Endothelial cell (in vitro differentiated cells): Measurements from ENCODE around the gene DBT. TPM values are rescaled to one million over a fixed set of nuclear protein-coding genes. Genes with fewer than 3 reads are reported as not detected.

Source experiments
- DNase-seq: peaks from one replicate; pipeline ENCODE4 v3.0.0; 2021; ENCODE audit warnings: low spot score
- H3K27ac Mint-ChIP-seq: one replicate; pipeline ENCODE4 v1.8.0; 2021; ENCODE audit warnings: mixed read lengths, inconsistent platforms; ENCODE audit not compliant: unreplicated experiment
- H3K27me3 Mint-ChIP-seq: one replicate; pipeline ENCODE4 v1.8.0; 2021; ENCODE audit warnings: mild to moderate bottlenecking, moderate library complexity, mixed read lengths, inconsistent platforms; ENCODE audit not compliant: unreplicated experiment
- H3K36me3 Mint-ChIP-seq: one replicate; pipeline ENCODE4 v1.8.0; 2021; ENCODE audit warnings: mild to moderate bottlenecking, low read depth, mixed read lengths, inconsistent platforms; ENCODE audit not compliant: unreplicated experiment
- H3K4me1 Mint-ChIP-seq: one replicate; pipeline ENCODE4 v1.8.0; 2021; ENCODE audit warnings: mild to moderate bottlenecking, mixed read lengths, inconsistent platforms; ENCODE audit not compliant: unreplicated experiment
- H3K4me3 Mint-ChIP-seq: one replicate; pipeline ENCODE4 v1.8.0; 2021; ENCODE audit warnings: mild to moderate bottlenecking, mixed read lengths, inconsistent platforms; ENCODE audit not compliant: unreplicated experiment
- H3K9me3 Mint-ChIP-seq: one replicate; pipeline ENCODE4 v1.8.0; 2021; ENCODE audit warnings: mixed read lengths, inconsistent platforms; ENCODE audit not compliant: unreplicated experiment
- microRNA-seq: library from miRNA; unstranded; fragments of <30 nt; microRNA quantifications from one replicate; pipeline ENCODE4, GENCODE V29; 2020; ENCODE audit not compliant: unreplicated experiment
- total RNA-seq: library from RNA; stranded (reverse); fragmentation: NEBNext Ultra II Directional; extraction: Animal tissue kit (Norgen Biotek cat#: 25700); gene quantifications from one replicate; pipeline ENCODE4 v1.2.1, GENCODE V29; 2021; ENCODE audit not compliant: unreplicated experiment
- TF ChIP-seq, protein P1 (sequence below): fragments of 200-600 bp; sonication (generic); IDR thresholded peaks from one replicate; pipeline ENCODE4 v1.5.0; 2021; ENCODE audit warnings: antibody characterized with exemption; ENCODE audit not compliant: unreplicated experiment

Gene DBT
- total RNA-seq, 1 donor from 2014 or later = 8.7 TPM

DNA sequence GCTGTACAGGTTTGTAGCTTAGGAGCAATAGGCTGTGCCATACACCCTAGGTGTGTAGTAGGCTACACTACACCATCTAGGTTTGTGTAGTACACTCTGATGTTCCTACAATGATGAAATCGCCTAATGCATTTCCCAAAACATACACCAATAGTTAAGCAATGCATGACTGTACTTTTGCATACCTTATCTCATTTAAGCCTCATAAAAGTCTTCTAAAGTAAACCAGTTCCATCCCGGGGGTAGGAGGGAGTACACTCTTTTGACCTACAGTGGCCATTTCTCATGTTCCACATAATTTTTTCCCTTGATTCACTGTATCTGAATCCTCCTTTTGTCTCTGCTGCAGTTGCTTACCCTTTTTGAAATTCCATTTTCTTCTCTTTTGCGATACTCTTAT, 104.5 kb downstream of the DBT start:
- peaks cover 10% of the 10 kb centered on the region for H3K4me1 Mint-ChIP-seq
- peaks cover 23% of the 10 kb centered on the region for H3K36me3 Mint-ChIP-seq
- no peak for DNase-seq
- no peak overlapping the region for H3K27ac Mint-ChIP-seq
- peak overlapping the region; percentile 58 for H3K4me3 Mint-ChIP-seq
- peaks cover 2% of the 10 kb centered on the region for H3K27me3 Mint-ChIP-seq
- TF ChIP-seq, protein P1, sequence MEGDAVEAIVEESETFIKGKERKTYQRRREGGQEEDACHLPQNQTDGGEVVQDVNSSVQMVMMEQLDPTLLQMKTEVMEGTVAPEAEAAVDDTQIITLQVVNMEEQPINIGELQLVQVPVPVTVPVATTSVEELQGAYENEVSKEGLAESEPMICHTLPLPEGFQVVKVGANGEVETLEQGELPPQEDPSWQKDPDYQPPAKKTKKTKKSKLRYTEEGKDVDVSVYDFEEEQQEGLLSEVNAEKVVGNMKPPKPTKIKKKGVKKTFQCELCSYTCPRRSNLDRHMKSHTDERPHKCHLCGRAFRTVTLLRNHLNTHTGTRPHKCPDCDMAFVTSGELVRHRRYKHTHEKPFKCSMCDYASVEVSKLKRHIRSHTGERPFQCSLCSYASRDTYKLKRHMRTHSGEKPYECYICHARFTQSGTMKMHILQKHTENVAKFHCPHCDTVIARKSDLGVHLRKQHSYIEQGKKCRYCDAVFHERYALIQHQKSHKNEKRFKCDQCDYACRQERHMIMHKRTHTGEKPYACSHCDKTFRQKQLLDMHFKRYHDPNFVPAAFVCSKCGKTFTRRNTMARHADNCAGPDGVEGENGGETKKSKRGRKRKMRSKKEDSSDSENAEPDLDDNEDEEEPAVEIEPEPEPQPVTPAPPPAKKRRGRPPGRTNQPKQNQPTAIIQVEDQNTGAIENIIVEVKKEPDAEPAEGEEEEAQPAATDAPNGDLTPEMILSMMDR = no peak
- no peaks in the 10 kb centered on the region for H3K9me3 Mint-ChIP-seq

DNA sequence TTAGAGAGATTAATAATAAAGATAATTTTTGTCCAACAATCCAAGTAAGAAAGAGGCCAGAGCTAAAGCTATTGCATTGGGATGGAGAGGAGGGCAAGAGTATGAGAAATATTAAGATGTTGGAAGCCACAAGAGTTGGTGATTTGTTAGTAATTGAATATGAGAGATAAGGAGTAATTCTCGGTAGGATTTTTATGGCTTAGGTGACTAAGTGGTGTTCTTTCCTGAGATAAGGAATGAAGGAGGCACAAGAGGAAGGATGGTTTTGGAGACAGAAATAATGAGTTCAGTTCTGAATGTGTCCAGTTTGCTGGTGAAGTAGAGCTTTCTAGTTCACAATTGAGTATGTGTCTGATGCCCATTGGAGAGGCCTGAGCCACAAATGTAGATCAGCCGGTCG, 107.3 kb downstream of the DBT start:
- no peak overlapping the region for H3K27ac Mint-ChIP-seq
- peaks cover 1% of the 10 kb centered on the region for H3K27me3 Mint-ChIP-seq
- H3K36me3 Mint-ChIP-seq = peaks cover 18% of the 10 kb centered on the region
- no peak overlapping the region for H3K4me3 Mint-ChIP-seq
- TF ChIP-seq, protein P1 = no peak
- no peak for DNase-seq
- H3K4me1 Mint-ChIP-seq = peaks cover 8% of the 10 kb centered on the region
- H3K9me3 Mint-ChIP-seq = no peaks in the 10 kb centered on the region

DNA sequence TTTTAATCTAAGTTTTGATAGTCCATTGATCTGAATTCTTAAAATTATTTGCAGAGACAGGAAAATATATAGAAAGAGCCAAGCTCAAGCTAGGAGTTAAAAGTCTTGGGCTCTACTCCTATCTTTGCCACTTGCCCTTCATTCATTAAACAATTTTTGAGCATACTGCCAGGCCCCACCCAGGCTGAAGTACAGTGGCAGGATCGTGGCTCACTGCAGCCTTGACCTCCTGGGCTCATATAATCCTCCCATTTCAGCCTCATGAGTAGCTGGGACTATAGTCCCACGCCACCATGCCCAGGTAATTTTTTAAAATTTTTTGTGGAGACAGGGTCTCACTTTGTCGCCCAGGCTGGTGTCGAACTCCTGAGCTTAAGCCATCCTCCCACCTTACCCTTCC, 108.4 kb downstream of the DBT start:
- H3K27me3 Mint-ChIP-seq = no peaks in the 10 kb centered on the region
- TF ChIP-seq, protein P1 = no peak
- H3K27ac Mint-ChIP-seq = no peak overlapping the region
- no peaks in the 10 kb centered on the region for H3K9me3 Mint-ChIP-seq
- peaks cover 5% of the 10 kb centered on the region for H3K4me1 Mint-ChIP-seq
- peaks cover 18% of the 10 kb centered on the region for H3K36me3 Mint-ChIP-seq
- DNase-seq = no peak
- no peak overlapping the region for H3K4me3 Mint-ChIP-seq

DNA sequence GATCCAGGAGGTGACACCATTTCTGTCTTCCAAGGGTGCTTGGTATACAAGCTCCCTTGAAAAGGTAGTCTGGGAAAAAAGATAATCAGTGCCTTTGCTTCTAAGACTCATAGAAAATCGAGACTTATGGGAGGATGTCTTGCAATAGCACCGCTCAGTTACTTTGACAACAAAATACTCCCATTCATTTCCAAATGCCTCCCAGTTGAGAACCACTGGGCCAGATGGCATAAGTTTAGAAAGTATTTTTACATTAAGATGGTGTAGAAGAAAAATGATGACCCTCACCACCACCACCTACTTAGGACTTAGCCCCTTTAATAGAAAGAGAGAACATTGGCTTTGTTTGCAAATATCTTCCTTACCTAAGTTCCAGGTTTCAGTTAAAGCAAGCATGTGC, 112.0 kb downstream of the DBT start:
- Mint-ChIP-seq H3K4me3 (no peak overlapping the region), H3K27me3 (peaks cover 3% of the 10 kb centered on the region), H3K27ac (no peak overlapping the region), H3K9me3 (no peaks in the 10 kb centered on the region), H3K36me3 (peaks cover 6% of the 10 kb centered on the region), H3K4me1 (peaks cover 6% of the 10 kb centered on the region)
- TF ChIP-seq, protein P1 = no peak
- no peak for DNase-seq

Small RNAs within 50 kb of the gene (microRNA-seq; reads per million reads assigned to microRNA genes)
- gene MIR553 = not detected

Other genes with a start within 250 kb of the DBT start
- gene SASS6, start 116.9 kb downstream of the DBT start, total RNA-seq = 6.1 TPM
- 10.5 TPM for gene TRMT13, start 116.7 kb downstream of the DBT start, total RNA-seq
- 0.64 TPM for gene LRRC39, start 71.6 kb downstream of the DBT start, total RNA-seq
- gene RTCA, start 16.4 kb upstream of the DBT start, total RNA-seq = 46.3 TPM
- gene CDC14A, start 102.7 kb upstream of the DBT start, total RNA-seq = 12.9 TPM